ENCODE data around the gene GPR152.

DNA sequence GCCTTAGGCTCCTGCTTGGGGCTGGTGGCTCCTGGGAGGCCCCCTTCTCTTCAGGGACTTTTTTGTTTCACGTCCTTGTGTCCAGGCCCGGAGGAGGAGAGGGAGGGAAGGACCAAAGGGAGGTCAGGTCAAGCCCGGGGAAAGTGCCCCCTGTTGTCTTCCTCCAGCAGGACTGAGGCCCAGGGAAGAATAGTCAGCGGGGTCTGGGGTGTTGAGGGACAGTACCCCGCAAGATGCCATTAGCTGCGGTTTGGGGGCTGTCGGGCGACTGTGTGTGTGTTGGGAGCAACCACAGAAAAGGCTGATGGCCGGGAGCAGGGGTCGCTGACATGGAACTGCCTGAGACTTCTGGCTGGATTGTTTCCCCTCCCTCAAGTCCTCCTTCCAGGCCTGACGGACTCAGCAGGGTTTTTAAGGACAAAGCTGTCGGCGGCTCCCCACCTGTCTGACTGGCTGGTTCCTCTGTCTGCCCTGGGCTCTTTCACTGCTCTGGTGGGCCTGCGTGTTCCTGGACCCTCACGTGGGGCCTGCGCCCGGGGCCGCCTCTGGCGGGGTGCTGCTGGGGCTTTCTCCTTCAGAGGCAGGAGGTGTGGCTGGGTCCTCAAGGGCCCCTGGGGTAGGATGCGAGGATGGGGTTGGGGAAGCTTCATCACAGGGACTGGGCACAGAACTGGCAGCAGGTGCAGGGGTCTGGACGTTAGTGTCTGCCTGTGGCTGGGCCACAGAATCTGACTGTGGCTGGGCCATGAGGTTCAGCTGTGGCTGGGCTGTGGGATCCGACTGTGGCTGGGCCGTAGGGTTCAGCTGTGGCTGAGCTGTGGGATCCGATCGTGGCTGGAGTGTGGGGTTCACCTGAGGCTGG is 1.5 kb downstream of the GPR152 start:
- TF ChIP-seq CTCF (IDR thresholded peaks at IDR 0.05) (no peak), POLR2A (IDR thresholded peaks at IDR 0.05) (no peak)
